GM12878 (cell line): ENCODE measurements around the gene DVL2. TPM values are rescaled to one million over a fixed set of nuclear protein-coding genes. Genes with fewer than 3 reads are reported as not detected.

Experiments used
- CBFB ChIP-seq: IDR thresholded peaks from 2 replicates; pipeline ENCODE4 v1.6.1; 2016; ENCODE audit warnings: antibody characterized with exemption, low read depth
- EP300 ChIP-seq, 2 experiments: fragments of 150-350 bp in 1 of 2; IDR thresholded peaks; 2 replicates each; pipeline ENCODE4 v1.6.1; 2011 to 2012; ENCODE audit warnings: low read depth in 2 of 2, low read length in 2 of 2, borderline replicate concordance in 1 of 2, improper control_type of control experiment in 1 of 2, inconsistent platforms in 1 of 2; ENCODE audit not compliant: control insufficient read depth in 1 of 2
- IRF3 ChIP-seq: fragments of 450-650 bp; IDR thresholded peaks from 2 replicates; pipeline ENCODE4 v1.6.1; 2014; ENCODE audit warnings: mild to moderate bottlenecking
- MYC ChIP-seq: IDR thresholded peaks from 2 replicates; pipeline ENCODE4 v1.6.1; 2011; ENCODE audit warnings: mild to moderate bottlenecking, low read length, moderate library complexity, inconsistent platforms; ENCODE audit not compliant: insufficient read depth, insufficient replicate concordance, insufficient read length, severe bottlenecking
- NFXL1 ChIP-seq: fragments of 450-650 bp; IDR thresholded peaks from 2 replicates; pipeline ENCODE4 v1.6.1; 2017; ENCODE audit warnings: antibody characterized with exemption, mild to moderate bottlenecking, borderline replicate concordance
- NR2F1 ChIP-seq: fragments of 450-650 bp; conservative IDR thresholded peaks from 2 replicates; pipeline ENCODE4 v1.6.1; 2017; ENCODE audit warnings: mild to moderate bottlenecking
- PML ChIP-seq: IDR thresholded peaks from 2 replicates; pipeline ENCODE4 v1.6.1; 2012; ENCODE audit warnings: low read length, inconsistent platforms
- RB1 ChIP-seq: fragments of 450-650 bp; formaldehyde crosslinking; IDR thresholded peaks from 2 replicates; pipeline ENCODE4 v1.6.1; 2017; ENCODE audit warnings: mild to moderate bottlenecking, borderline replicate concordance
- SMC3 ChIP-seq: IDR thresholded peaks from 2 replicates; pipeline ENCODE4 v1.6.1; 2011; ENCODE audit warnings: low read length, improper control_type of control experiment, borderline replicate concordance
- SP1 ChIP-seq: IDR thresholded peaks from one replicate; pipeline ENCODE4 v1.6.1; 2011; ENCODE audit warnings: low read depth, low read length
- USF1 ChIP-seq: IDR thresholded peaks from 2 replicates; pipeline ENCODE4 v1.6.1; 2011; ENCODE audit warnings: borderline replicate concordance, low read depth, mild to moderate bottlenecking, moderate library complexity, mixed read lengths, low read length; ENCODE audit not compliant: insufficient read depth; ENCODE audit errors: extremely low read length
- WRNIP1 ChIP-seq: IDR thresholded peaks from 2 replicates; pipeline ENCODE4 v1.6.1; 2011; ENCODE audit warnings: low read depth, low read length, improper control_type of control experiment, borderline replicate concordance
- ZBED1 ChIP-seq: IDR thresholded peaks from 2 replicates; pipeline ENCODE4 v1.6.1; 2016; ENCODE audit warnings: borderline replicate concordance
- ZBTB40 ChIP-seq: fragments of 450-650 bp; IDR thresholded peaks from 2 replicates; pipeline ENCODE4 v1.6.1; 2016; ENCODE audit warnings: mild to moderate bottlenecking, moderate library complexity, borderline replicate concordance
- ZNF687 ChIP-seq: fragments of 450-650 bp; IDR thresholded peaks from 2 replicates; pipeline ENCODE4 v1.6.1; 2017; ENCODE audit warnings: mild to moderate bottlenecking, moderate library complexity
- polyA plus RNA-seq, 11 experiments: library from polyadenylated mRNA; depleted of rRNA in 4 of 11; unstranded in 6 of 11; stranded (reverse) in 5 of 11; fragments of >200 nt; fragmentation: Nextera tagmentation in 4 of 11; fragmentation: Illumina TruSeq in 1 of 11; extraction: Ambion mirVana in 4 of 11; extraction: Trizol in 1 of 11; gene quantifications; 1 replicate in 1 of 11; 2 replicates in 10 of 11; pipeline versions ENCODE4 v1.2.1 to v1.2.3, GENCODE V29; 2011 to 2016; ENCODE audit warnings: inconsistent platforms in 2 of 11, missing spikeins in 2 of 11, low read depth in 1 of 11
- total RNA-seq, 4 experiments: library from RNA; depleted of rRNA in 3 of 4; stranded (reverse); fragments of >200 nt in 3 of 4; fragmentation: Illumina TruSeq in 1 of 4; extraction: Trizol in 1 of 4; gene quantifications; 2 replicates each; pipeline versions ENCODE4 v1.2.1 to v1.2.3, GENCODE V29; 2013 to 2021

Gene DVL2
- total and polyA plus RNA-seq, 10 of the 15 experiments (the other 5 are each of a cell fraction or from before 2014, with no cell fraction given), result 0.97 to 44.8 (median 23.2) TPM

GRCh38 chr17:7234083-7234951, at the start of gene DVL2 (continued):
- TF ChIP-seq MYC (peak; percentile 49), PML (peak; percentile 86), ZBTB40 (no peak), NFXL1 (no peak), ZNF687 (peak; percentile 73), SMC3 (no peak), RB1 (peak; percentile 81; the same call in 1 of the 2 replicates), ZBED1 (peak; percentile 94; the same call in 1 of the 2 replicates), IRF3 (peak; percentile 87; the same call in 1 of the 2 replicates), WRNIP1 (no peak), USF1 (peak; percentile 100), CBFB (peak; percentile 44; the same call in 1 of the 2 replicates), EP300 (IDR thresholded peaks at IDR 0.05; ENCODE audit: borderline replicate concordance in 1 of 2, control insufficient read depth in 1 of 2, low read depth in 2 of 2, low read length in 2 of 2) (no peak), NR2F1 (peak; percentile 64), SP1 (peak; percentile 81)
